Loucy (cell line): ENCODE results near the gene LCN15.

ENCODE experiments used
- CTCF ChIP-seq: fragments of 200-600 bp; sonication (generic); conservative IDR thresholded peaks from 2 replicates; pipeline ENCODE4 v1.5.1; 2014; ENCODE audit warnings: mild to moderate bottlenecking, antibody characterized with exemption, low read length
- EZH2phosphoT487 ChIP-seq: fragments of 200-600 bp; IDR thresholded peaks from 2 replicates; pipeline ENCODE4 v1.6.1; 2018; ENCODE audit warnings: antibody characterized with exemption, mild to moderate bottlenecking, moderate library complexity, borderline replicate concordance

DNA sequence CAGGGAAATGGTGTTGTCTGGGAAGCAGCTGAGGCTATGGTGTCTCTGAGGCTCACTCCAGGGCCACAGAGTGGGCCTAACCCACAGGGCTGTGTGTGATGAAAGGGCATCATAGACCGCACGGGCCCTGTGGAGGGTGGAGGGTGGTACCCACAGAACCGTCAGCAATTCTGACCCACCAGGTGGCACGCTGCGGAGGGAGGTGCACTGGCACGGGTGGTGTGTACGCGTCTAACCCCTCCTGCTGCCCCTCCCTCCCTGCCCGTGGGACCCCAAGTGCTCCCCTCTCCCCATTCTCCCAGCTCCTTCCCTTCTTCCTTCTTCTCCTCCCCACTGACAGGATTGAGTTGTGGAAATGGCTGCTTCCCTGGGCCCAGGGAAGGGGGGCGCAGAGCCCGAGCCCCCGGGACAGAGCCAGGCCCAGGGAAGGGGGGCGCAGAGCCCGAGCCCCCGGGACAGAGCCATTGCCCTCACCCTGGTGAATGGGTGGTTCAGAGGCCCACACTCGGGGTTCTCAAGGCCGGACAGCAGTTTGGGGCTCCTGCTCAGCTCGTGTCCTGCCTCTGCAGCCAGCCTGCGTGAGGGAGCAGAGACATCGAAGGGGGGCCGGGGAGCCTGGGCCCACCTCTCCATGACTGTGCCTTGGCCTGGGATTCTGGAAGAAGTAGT is 28.4 kb downstream of the LCN15 start:
- no peak for TF ChIP-seq CTCF
- no peak for TF ChIP-seq EZH2phosphoT487
